Measurements from ENCODE around the gene EFCAB8. TPM values are rescaled to one million over a fixed set of nuclear protein-coding genes. Genes with fewer than 3 reads are reported as not detected.
"Not testable (repeated sequence)": the region's sequence is repeated elsewhere in the genome, so short reads cannot be mapped to it uniquely, and the experiment has no call there.

Gene EFCAB8
- polyA plus RNA-seq, 3 donors = 0.02 to 0.09 TPM; not detected in 1

- 30 to 87% (median 79%) methylated on average over 4 of the region's 4 CpGs for WGBS, 3 donors
Observed at GRCh38 chr20:32975121-32975520, 116.4 kb downstream of the EFCAB8 start.

GRCh38 chr20:32975698-32976674, 117.3 kb downstream of the EFCAB8 start:
- H3K27ac ChIP-seq (ENCODE audit: low read depth, low read length) = no peak overlapping the region
- WGBS, 3 donors = 77 to 87% (median 86%) methylated on average over 15 of the region's 15 CpGs

More at GRCh38 chr20:32975121-32975520, 116.4 kb downstream of the EFCAB8 start:
- H3K27ac ChIP-seq (ENCODE audit: low read depth, low read length) = not testable (repeated sequence)

GRCh38 chr20:32976746-32977145, 118.0 kb downstream of the EFCAB8 start:
- WGBS, 3 donors = 68 to 80% (median 79%) methylated on average over 6 of the region's 6 CpGs
- H3K27ac ChIP-seq (ENCODE audit: low read depth, low read length) = no peak overlapping the region

GRCh38 chr20:32977281-32978008, 118.7 kb downstream of the EFCAB8 start:
- WGBS, 3 donors = 79 to 88% (median 80%) methylated on average over 13 of the region's 13 CpGs
- H3K27ac ChIP-seq (ENCODE audit: low read depth, low read length) = no peak overlapping the region

GRCh38 chr20:32978009-32978335, 119.2 kb downstream of the EFCAB8 start:
- H3K27ac ChIP-seq (ENCODE audit: low read depth, low read length) = no peak overlapping the region
- 67 to 90% (median 83%) methylated on average over 7 of the region's 7 CpGs for WGBS, 3 donors

- 71 to 82% (median 77%) methylated on average over 9 of the region's 9 CpGs for WGBS, 3 donors
Observed at GRCh38 chr20:32979201-32979998, 120.7 kb downstream of the EFCAB8 start.

GRCh38 chr20:32980131-32980941, 121.6 kb downstream of the EFCAB8 start:
- no peak overlapping the region for H3K27ac ChIP-seq (ENCODE audit: low read depth, low read length)
- WGBS, 3 donors = 73 to 86% (median 86%) methylated on average over 19 of the region's 19 CpGs

More at GRCh38 chr20:32979201-32979998, 120.7 kb downstream of the EFCAB8 start:
- H3K27ac ChIP-seq (ENCODE audit: low read depth, low read length) = no peak overlapping the region

GRCh38 chr20:32980990-32981389, 122.3 kb downstream of the EFCAB8 start:
- 81 to 87% (median 83%) methylated on average over 6 of the region's 6 CpGs for WGBS, 3 donors

GRCh38 chr20:32982617-32983458, 124.1 kb downstream of the EFCAB8 start:
- WGBS, 3 donors = 53 to 64% (median 63%) methylated on average over 10 of the region's 10 CpGs
- H3K27ac ChIP-seq (ENCODE audit: low read depth, low read length) = no peak overlapping the region

More at GRCh38 chr20:32980990-32981389, 122.3 kb downstream of the EFCAB8 start:
- H3K27ac ChIP-seq (ENCODE audit: low read depth, low read length) = no peak overlapping the region

- H3K27ac ChIP-seq (ENCODE audit: low read depth, low read length) = no peak overlapping the region
- 81 to 87% (median 85%) methylated on average over 12 of the region's 12 CpGs for WGBS, 3 donors
Observed at GRCh38 chr20:32983459-32984112, 124.9 kb downstream of the EFCAB8 start.

- 63 to 76% (median 72%) methylated on average over 7 of the region's 7 CpGs for WGBS, 3 donors
- H3K27ac ChIP-seq (ENCODE audit: low read depth, low read length) = no peak overlapping the region
Observed at GRCh38 chr20:32984196-32984595, 125.5 kb downstream of the EFCAB8 start.

GRCh38 chr20:32984631-32985354, 126.1 kb downstream of the EFCAB8 start:
- WGBS, 3 donors = 76 to 89% (median 86%) methylated on average over 9 of the region's 9 CpGs
- no peak overlapping the region for H3K27ac ChIP-seq (ENCODE audit: low read depth, low read length)

- WGBS, 3 donors = 77 to 92% (median 87%) methylated on average over 6 of the region's 6 CpGs
- no peak overlapping the region for H3K27ac ChIP-seq (ENCODE audit: low read depth, low read length)
Observed at GRCh38 chr20:32985596-32985995, 126.9 kb downstream of the EFCAB8 start.

GRCh38 chr20:32986331-32986966, 127.7 kb downstream of the EFCAB8 start:
- H3K27ac ChIP-seq (ENCODE audit: low read depth, low read length) = no peak overlapping the region
- 70 to 80% (median 74%) methylated on average over 14 to 18 of the region's 18 CpGs for WGBS, 3 donors

- 79 to 86% (median 83%) methylated on average over 11 of the region's 11 CpGs for WGBS, 3 donors
- H3K27ac ChIP-seq (ENCODE audit: low read depth, low read length) = no peak overlapping the region
Observed at GRCh38 chr20:32987044-32987825, 128.5 kb downstream of the EFCAB8 start.
